ENCODE data around the gene AMOTL1.

DNA sequence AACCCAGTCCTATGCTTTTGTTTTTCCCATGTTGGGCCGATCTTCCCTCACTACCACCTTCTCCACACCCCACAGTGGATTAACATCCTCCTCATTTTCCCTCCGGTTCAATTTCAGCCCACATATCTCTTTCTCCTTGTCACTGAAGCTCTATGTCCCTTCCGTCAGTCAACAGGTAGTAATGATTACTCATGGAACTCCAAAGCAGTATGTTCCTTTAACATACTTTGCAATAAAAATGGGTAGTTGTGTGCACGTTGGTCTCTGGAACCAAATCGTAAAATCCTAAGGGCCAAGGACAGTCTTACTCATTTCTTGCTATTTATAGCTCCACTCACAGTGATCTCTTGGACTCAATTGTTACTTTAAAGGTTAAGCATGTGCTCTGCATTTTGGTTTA lies 20.2 kb downstream of the AMOTL1 start:
- TF ChIP-seq, protein P1, sequence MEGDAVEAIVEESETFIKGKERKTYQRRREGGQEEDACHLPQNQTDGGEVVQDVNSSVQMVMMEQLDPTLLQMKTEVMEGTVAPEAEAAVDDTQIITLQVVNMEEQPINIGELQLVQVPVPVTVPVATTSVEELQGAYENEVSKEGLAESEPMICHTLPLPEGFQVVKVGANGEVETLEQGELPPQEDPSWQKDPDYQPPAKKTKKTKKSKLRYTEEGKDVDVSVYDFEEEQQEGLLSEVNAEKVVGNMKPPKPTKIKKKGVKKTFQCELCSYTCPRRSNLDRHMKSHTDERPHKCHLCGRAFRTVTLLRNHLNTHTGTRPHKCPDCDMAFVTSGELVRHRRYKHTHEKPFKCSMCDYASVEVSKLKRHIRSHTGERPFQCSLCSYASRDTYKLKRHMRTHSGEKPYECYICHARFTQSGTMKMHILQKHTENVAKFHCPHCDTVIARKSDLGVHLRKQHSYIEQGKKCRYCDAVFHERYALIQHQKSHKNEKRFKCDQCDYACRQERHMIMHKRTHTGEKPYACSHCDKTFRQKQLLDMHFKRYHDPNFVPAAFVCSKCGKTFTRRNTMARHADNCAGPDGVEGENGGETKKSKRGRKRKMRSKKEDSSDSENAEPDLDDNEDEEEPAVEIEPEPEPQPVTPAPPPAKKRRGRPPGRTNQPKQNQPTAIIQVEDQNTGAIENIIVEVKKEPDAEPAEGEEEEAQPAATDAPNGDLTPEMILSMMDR (IDR thresholded peaks at IDR 0.05) = no peak
- TF ChIP-seq ZFX (IDR thresholded peaks at IDR 0.05; ENCODE audit: borderline replicate concordance) = no peak
